Measurements from ENCODE around the gene ZNF575. TPM values are rescaled to one million over a fixed set of nuclear protein-coding genes. Genes with fewer than 3 reads are reported as not detected.

Gene ZNF575
- total RNA-seq, 1 experiment from 2014 or later = not detected

DNA sequence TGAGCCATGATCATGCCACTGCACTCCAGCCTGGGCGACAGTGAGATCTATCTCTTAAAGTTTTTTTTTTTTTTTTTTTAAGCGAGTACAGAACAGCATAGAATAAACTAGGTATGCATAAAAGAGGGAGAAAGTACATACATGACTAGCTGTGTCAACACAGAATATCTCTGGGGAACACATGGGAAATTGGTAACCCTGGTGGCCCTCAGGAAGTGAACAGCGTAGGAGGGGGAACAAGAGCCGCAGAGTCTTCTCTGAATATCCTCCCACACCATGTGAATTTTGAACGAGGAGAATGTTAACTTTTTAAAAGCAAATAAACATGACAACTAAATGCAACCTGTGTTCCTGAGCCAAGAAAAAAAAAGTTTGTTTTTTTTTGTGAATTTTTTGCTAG, 43.7 kb upstream of the ZNF575 start:
- Histone ChIP-seq H3K56ac (ENCODE audit: insufficient read length, low read depth, low read length) (no peak overlapping the region), H4K91ac (ENCODE audit: insufficient read length, low read depth, low read length) (no peak overlapping the region), H2BK5ac (ENCODE audit: insufficient read length, low read length) (no peak overlapping the region)

More for the DNA sequence above, 43.7 kb upstream of the ZNF575 start:
- no peak overlapping the region for H2BK12ac ChIP-seq (ENCODE audit: insufficient read length, low read depth, low read length)
- no peak overlapping the region for H3K23ac ChIP-seq (ENCODE audit: insufficient read length, low read depth, low read length)
- no peak overlapping the region for H2AK5ac ChIP-seq (ENCODE audit: insufficient read length, low read length)
- no peak overlapping the region for H3T11ph ChIP-seq (ENCODE audit: low read length)
- no peak overlapping the region for H2BK15ac ChIP-seq (ENCODE audit: low read depth, low read length)
- Mint-ChIP-seq H3K27me3 (ENCODE audit: low read depth) (no peaks in the 10 kb centered on the region), H3K4me3 (no peak overlapping the region), H3K27ac (no peak overlapping the region), H3K4me1 (peaks cover under 1 to 2% of the 10 kb centered on the region in 2 experiments; a peak in 2 of 4 replicates), H3K36me3 (ENCODE audit: insufficient read depth in 1 of 3, low read depth in 3 of 3) (peaks cover 0 to 4% (median 0%) of the 10 kb centered on the region in 3 experiments; a peak in 2 of 7 replicates), H3K9me3 (no peaks in the 10 kb centered on the region)
- no peaks in the 10 kb centered on the region for H3K4me1 ChIP-seq (ENCODE audit: insufficient read depth, low read length)
- no peak overlapping the region for H2AFZ ChIP-seq (ENCODE audit: low read length)
- H3K4me2 ChIP-seq (ENCODE audit: insufficient read depth, insufficient read length, low read length) = no peak overlapping the region
- no peak overlapping the region for H2BK120ac ChIP-seq (ENCODE audit: low read depth, low read length, poor library complexity, severe bottlenecking)
- H2BK20ac ChIP-seq (ENCODE audit: low read depth, low read length, poor library complexity, severe bottlenecking) = no peak overlapping the region
- no CpG with 5 or more reads among the region's 5 CpGs for WGBS (ENCODE audit: extremely low coverage, insufficient read length, low lambda C conversion rate)
- H3K27ac ChIP-seq (ENCODE audit: insufficient read length, low read depth, low read length) = no peak overlapping the region
- H3K79me2 ChIP-seq (ENCODE audit: insufficient read depth, low read length) = no peaks in the 10 kb centered on the region
- no peaks in the 10 kb centered on the region for H3K79me1 ChIP-seq (ENCODE audit: insufficient read depth, low read depth, low read length, poor library complexity, severe bottlenecking)
- no peak overlapping the region for H3K18ac ChIP-seq (ENCODE audit: insufficient read length, low read depth, low read length)
- H3K14ac ChIP-seq (ENCODE audit: insufficient read depth, low read length) = no peak overlapping the region
- H4K20me1 ChIP-seq (ENCODE audit: control insufficient read depth, insufficient read depth, insufficient read length) = no peaks in the 10 kb centered on the region
- no peak overlapping the region for H4K5ac ChIP-seq (ENCODE audit: insufficient read length, low read depth, low read length)
- H3K9ac ChIP-seq (ENCODE audit: extremely low read depth, insufficient read length, low read length) = no peak overlapping the region
- TF ChIP-seq CTCF (conservative IDR thresholded peaks at IDR 0.05) = no peak
- H3K23me2 ChIP-seq (ENCODE audit: insufficient read length, low read depth, low read length, poor library complexity, severe bottlenecking) = no peaks in the 10 kb centered on the region
- no peaks in the 10 kb centered on the region for H3K27me3 ChIP-seq (ENCODE audit: insufficient read depth, low read length)
- H4K8ac ChIP-seq (replicated peaks; ENCODE audit: insufficient read length, low read depth, low read length) = no peak overlapping the region
- no peak overlapping the region for H3K4ac ChIP-seq (ENCODE audit: low read depth, low read length)
- no peaks in the 10 kb centered on the region for H3K9me3 ChIP-seq (ENCODE audit: control insufficient read depth, low read depth, low read length)
- DNase-seq = no peak
